A549 (cell line): ENCODE data around the gene SYNCRIP. TPM values are rescaled to one million over a fixed set of nuclear protein-coding genes. Genes with fewer than 3 reads are reported as not detected.

Experiments used
- ATAC-seq, 2 experiments: fragments of 200-7000 bp in 1 of 2; fragments of >200 bp in 1 of 2; cut with Nextera tagmentation in 1 of 2; cut with Tn5 transposase in 1 of 2; 3 replicates each; pipeline versions ENCODE4 v1.8.0 to v1.9.1; 2018 to 2020; ENCODE audit warnings: mild to moderate bottlenecking in 1 of 2, moderate library complexity in 1 of 2
- CTCF ChIA-PET: fragments of 300-600 bp; sonication (Branson Sonifier 250); formaldehyde crosslinking; extraction: SDS; loops from one replicate; lab custom pipeline; 2021; ENCODE audit warnings: antibody characterized with exemption, inconsistent platforms; lab: Yijun Ruan, JAX
- POLR2A ChIA-PET: fragments of 350-600 bp; formaldehyde crosslinking; extraction: SDS; loops from one replicate; lab custom pipeline; 2021; ENCODE audit warnings: antibody characterized with exemption, inconsistent platforms; lab: Yijun Ruan, JAX
- DNase-seq, 2 experiments: peaks; one replicate each; pipeline versions ENCODE4 v3.0.0 to v3.0.0-alpha.2; 2011 to 2016; ENCODE audit warnings: low read depth in 1 of 2, low spot score in 1 of 2
- FAIRE-seq: peaks from 2 replicates; lab custom pipeline; 2011; peaks lifted over from hg19 to GRCh38; lab: Jason Lieb, UNC
- H3K27ac ChIP-seq, 2 experiments: fragments of >200 bp; sonication (Bioruptor Twin); formaldehyde crosslinking; 3 replicates each; pipeline ENCODE4 v1.5.1; 2016 to 2017
- H3K4me1 ChIP-seq: fragments of >200 bp; sonication (Bioruptor Twin); formaldehyde crosslinking; 3 replicates; pipeline ENCODE4 v1.6.1; 2016
- H3K4me2 ChIP-seq: fragments of >200 bp; sonication (Bioruptor Twin); formaldehyde crosslinking; 3 replicates; pipeline ENCODE4 v1.6.1; 2016
- H3K4me3 ChIP-seq: fragments of >200 bp; sonication (Bioruptor Twin); formaldehyde crosslinking; 3 replicates; pipeline ENCODE4 v1.5.1; 2016
- H3K9me3 ChIP-seq: fragments of >200 bp; sonication (Bioruptor Twin); formaldehyde crosslinking; 3 replicates; pipeline ENCODE4 v1.6.1; 2016
- ATOH8 ChIP-seq: fragments of 250-450 bp; sonication (Bioruptor Pico); IDR thresholded peaks from 2 replicates; pipeline ENCODE4 v1.5.0; 2020; ENCODE audit warnings: low read depth, mild to moderate bottlenecking, moderate library complexity
- CHD2 ChIP-seq: fragments of 150-350 bp; IDR thresholded peaks from 2 replicates; pipeline ENCODE4 v1.6.1; 2014; ENCODE audit warnings: low read length; ENCODE audit not compliant: partially characterized antibody
- ESRRA ChIP-seq: fragments of 150-350 bp; IDR thresholded peaks from 2 replicates; pipeline ENCODE4 v1.6.1; 2014; ENCODE audit warnings: mild to moderate bottlenecking, low read length, borderline replicate concordance
- FOSB ChIP-seq: fragments of 250-450 bp; sonication (Bioruptor Pico); IDR thresholded peaks from 2 replicates; pipeline ENCODE4 v1.5.0; 2020; ENCODE audit warnings: mild to moderate bottlenecking, moderate library complexity
- HDAC2 ChIP-seq: fragments of 200-600 bp; sonication (generic); IDR thresholded peaks from 2 replicates; pipeline ENCODE4 v1.6.1; 2016
- HES2 ChIP-seq: fragments of >200 bp; sonication (Bioruptor Twin); formaldehyde crosslinking; IDR thresholded peaks from 2 replicates; pipeline ENCODE4 v1.6.1; 2016
- HEYL ChIP-seq: fragments of 250-450 bp; sonication (Bioruptor Pico); IDR thresholded peaks from 2 replicates; pipeline ENCODE4 v1.8.0; 2021; ENCODE audit warnings: mild to moderate bottlenecking, moderate library complexity
- HOXA7 ChIP-seq: fragments of 250-450 bp; sonication (Bioruptor Pico); IDR thresholded peaks from 2 replicates; pipeline ENCODE4 v1.5.0; 2020; ENCODE audit warnings: mild to moderate bottlenecking, moderate library complexity
- HOXB13 ChIP-seq: fragments of 250-450 bp; sonication (Bioruptor Pico); IDR thresholded peaks from 2 replicates; pipeline ENCODE4 v1.5.0; 2020; ENCODE audit warnings: low read depth, mild to moderate bottlenecking, moderate library complexity
- HOXB5 ChIP-seq: fragments of 250-450 bp; sonication (Bioruptor Pico); IDR thresholded peaks from 2 replicates; pipeline ENCODE4 v1.5.0; 2020; ENCODE audit warnings: mild to moderate bottlenecking, moderate library complexity
- JUNB ChIP-seq: fragments of >200 bp; sonication (Bioruptor Twin); formaldehyde crosslinking; IDR thresholded peaks from 2 replicates; pipeline ENCODE4 v1.6.1; 2016
- KDM5A ChIP-seq: fragments of 200-600 bp; sonication (generic); IDR thresholded peaks from 2 replicates; pipeline ENCODE4 v1.6.1; 2016; ENCODE audit warnings: antibody characterized with exemption, mild to moderate bottlenecking
- MYC ChIP-seq: IDR thresholded peaks from 2 replicates; pipeline ENCODE4 v1.6.1; 2012; ENCODE audit warnings: mild to moderate bottlenecking, inconsistent platforms, low read length, improper control_type of control experiment, borderline replicate concordance
- NPAS2 ChIP-seq: fragments of 250-450 bp; sonication (Bioruptor Pico); IDR thresholded peaks from 2 replicates; pipeline ENCODE4 v1.8.0; 2022; ENCODE audit warnings: mild to moderate bottlenecking, moderate library complexity, borderline replicate concordance
- PHF8 ChIP-seq: fragments of 200-600 bp; sonication (generic); IDR thresholded peaks from 2 replicates; pipeline ENCODE4 v1.6.1; 2016; ENCODE audit warnings: low read depth, mild to moderate bottlenecking, antibody characterized with exemption, moderate library complexity, borderline replicate concordance
- POLR2A ChIP-seq: IDR thresholded peaks from 2 replicates; pipeline ENCODE4 v1.6.1; 2012; ENCODE audit warnings: mild to moderate bottlenecking, low read length
- POLR2AphosphoS2 ChIP-seq: conservative IDR thresholded peaks from 2 replicates; pipeline ENCODE4 v1.6.1; 2012; ENCODE audit warnings: low read length, improper control_type of control experiment, inconsistent platforms
- RAD21 ChIP-seq, 2 experiments: fragments of >200 bp in 1 of 2; sonication (Bioruptor Twin) in 1 of 2; formaldehyde crosslinking in 1 of 2; IDR thresholded peaks in 1 of 2; conservative IDR thresholded peaks in 1 of 2; 2 replicates in 1 of 2; 3 replicates in 1 of 2; pipeline ENCODE4 v1.6.1; 2012 to 2018; ENCODE audit warnings: inconsistent platforms in 1 of 2
- RARB ChIP-seq: fragments of 250-450 bp; sonication (Bioruptor Pico); IDR thresholded peaks from 2 replicates; pipeline ENCODE4 v1.8.0; 2021; ENCODE audit warnings: mild to moderate bottlenecking, moderate library complexity
- RCOR1 ChIP-seq: fragments of 150-350 bp; IDR thresholded peaks from 2 replicates; pipeline ENCODE4 v1.6.1; 2014; ENCODE audit warnings: antibody characterized with exemption, low read length, low read depth
- RFX5 ChIP-seq: fragments of 450-650 bp; IDR thresholded peaks from 2 replicates; pipeline ENCODE4 v1.7.1; 2014; ENCODE audit warnings: antibody characterized with exemption, mild to moderate bottlenecking, moderate library complexity
- SMC3 ChIP-seq: fragments of >200 bp; sonication (Bioruptor Twin); formaldehyde crosslinking; IDR thresholded peaks from 3 replicates; pipeline ENCODE4 v1.6.1; 2018; ENCODE audit warnings: inconsistent platforms
- SREBF2 ChIP-seq: fragments of 450-650 bp; IDR thresholded peaks from 2 replicates; pipeline ENCODE4 v1.6.1; 2014; ENCODE audit warnings: mild to moderate bottlenecking, moderate library complexity
- TFCP2L1 ChIP-seq: fragments of 250-450 bp; sonication (Bioruptor Pico); IDR thresholded peaks from 2 replicates; pipeline ENCODE4 v1.5.0; 2021; ENCODE audit warnings: mild to moderate bottlenecking
- WGBS: methylation state at CpG from one replicate; pipeline ENCODE4 v1.1.6; 2017; ENCODE audit errors: missing lambda C conversion rate; 5-methylcytosine and 5-hydroxymethylcytosine counted together
- polyA plus RNA-seq, 4 experiments: library from polyadenylated mRNA; depleted of rRNA in 3 of 4; stranded (reverse); fragments of >200 nt; fragmentation: RNase III in 1 of 4; extraction: RNeasy Plus Mini Kit Qiagen cat#74134 plus additional on column Dnase treatment in 1 of 4; gene quantifications; 2 replicates in 3 of 4; 3 replicates in 1 of 4; pipeline ENCODE4 v1.2.3, GENCODE V29; 2011 to 2017
- TF ChIP-seq, protein P1 (sequence below): IDR thresholded peaks from 2 replicates; pipeline ENCODE4 v1.6.1; 2012
- TF ChIP-seq, protein P2 (sequence below): fragments of 150-350 bp; IDR thresholded peaks from 2 replicates; pipeline ENCODE4 v1.6.1; 2014; ENCODE audit warnings: low read depth, mild to moderate bottlenecking, low read length

SYNCRIP gene
- polyA plus RNA-seq, 2 of the 4 experiments (the other 2 are of a cell fraction), result 47.5 to 102 TPM

- TF ChIP-seq, protein P1, sequence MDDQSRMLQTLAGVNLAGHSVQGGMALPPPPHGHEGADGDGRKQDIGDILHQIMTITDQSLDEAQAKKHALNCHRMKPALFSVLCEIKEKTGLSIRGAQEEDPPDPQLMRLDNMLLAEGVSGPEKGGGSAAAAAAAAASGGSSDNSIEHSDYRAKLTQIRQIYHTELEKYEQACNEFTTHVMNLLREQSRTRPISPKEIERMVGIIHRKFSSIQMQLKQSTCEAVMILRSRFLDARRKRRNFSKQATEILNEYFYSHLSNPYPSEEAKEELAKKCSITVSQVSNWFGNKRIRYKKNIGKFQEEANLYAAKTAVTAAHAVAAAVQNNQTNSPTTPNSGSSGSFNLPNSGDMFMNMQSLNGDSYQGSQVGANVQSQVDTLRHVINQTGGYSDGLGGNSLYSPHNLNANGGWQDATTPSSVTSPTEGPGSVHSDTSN, result no peak
- TF ChIP-seq MYC (no peak), KDM5A (no peak), ATOH8 (no peak), CHD2 (no peak), POLR2A (no peak), PHF8 (no peak), JUNB (no peak), HOXB5 (no peak), RFX5 (no peak), ESRRA (no peak), HEYL (CRISPR knock-in tag) (no peak), HDAC2 (no peak), RCOR1 (no peak), RAD21 (conservative IDR thresholded peaks at IDR 0.05 in 1 of 2, IDR thresholded peaks at IDR 0.05 in 1 of 2) (no peak), TFCP2L1 (CRISPR knock-in tag) (no peak)
- TF ChIP-seq, protein P2, sequence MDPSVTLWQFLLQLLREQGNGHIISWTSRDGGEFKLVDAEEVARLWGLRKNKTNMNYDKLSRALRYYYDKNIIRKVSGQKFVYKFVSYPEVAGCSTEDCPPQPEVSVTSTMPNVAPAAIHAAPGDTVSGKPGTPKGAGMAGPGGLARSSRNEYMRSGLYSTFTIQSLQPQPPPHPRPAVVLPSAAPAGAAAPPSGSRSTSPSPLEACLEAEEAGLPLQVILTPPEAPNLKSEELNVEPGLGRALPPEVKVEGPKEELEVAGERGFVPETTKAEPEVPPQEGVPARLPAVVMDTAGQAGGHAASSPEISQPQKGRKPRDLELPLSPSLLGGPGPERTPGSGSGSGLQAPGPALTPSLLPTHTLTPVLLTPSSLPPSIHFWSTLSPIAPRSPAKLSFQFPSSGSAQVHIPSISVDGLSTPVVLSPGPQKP, result no peak
Observed at GRCh38 chr6:85674604-85675003, 31.9 kb upstream of the SYNCRIP start (continued).

DNA sequence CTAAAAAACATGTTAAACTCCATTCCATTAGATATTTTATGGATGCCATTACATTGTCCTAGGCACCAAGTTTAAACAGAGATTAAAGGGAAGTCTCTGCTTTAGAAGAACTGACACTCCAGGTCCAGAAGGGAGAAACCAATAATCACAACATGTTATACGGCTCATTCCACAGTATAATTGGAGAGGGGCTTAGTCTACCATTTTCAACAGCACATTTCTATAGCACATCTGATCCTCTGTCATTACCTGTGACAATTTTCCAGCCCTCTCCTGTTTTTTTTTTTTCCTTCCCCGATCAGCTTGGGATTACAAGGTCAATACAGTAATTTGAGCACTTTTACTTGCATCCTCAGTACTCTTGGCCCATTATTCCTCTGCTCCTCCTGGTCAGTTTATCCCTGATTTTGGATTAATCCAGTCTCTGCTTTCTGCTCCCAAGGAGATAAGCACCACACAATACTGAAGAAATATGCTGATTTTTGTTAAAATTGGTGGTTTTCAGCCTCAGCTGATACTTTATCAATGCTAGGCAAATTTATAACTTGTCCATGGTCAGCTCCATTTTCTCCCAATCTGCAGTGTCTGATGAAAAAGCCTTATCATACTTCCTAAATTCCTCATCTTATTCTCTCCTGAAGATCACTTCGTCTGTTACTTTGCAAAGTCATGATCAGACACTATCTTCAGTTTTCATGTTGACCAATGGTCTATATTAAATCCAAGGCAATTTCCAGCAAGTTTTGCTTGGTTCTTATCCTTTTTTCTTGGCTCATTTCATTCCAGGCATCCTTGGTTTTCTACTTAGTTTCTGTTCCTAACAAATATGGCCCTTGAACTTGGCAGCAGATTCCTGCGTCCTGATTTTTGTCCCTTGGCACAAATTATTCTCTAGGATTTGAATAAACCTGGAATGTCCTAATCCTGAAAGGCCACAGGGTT is 30.8 kb upstream of the SYNCRIP start:
- H3K4me2 ChIP-seq, result no peak overlapping the region
- ATAC-seq, result peak in 1 of 2 experiments; percentile 5; a peak in 1 of 6 replicates
- CTCF ChIA-PET, result no interaction called here

More for the DNA sequence above, 30.8 kb upstream of the SYNCRIP start:
- DNase-seq, result no peak
- Histone ChIP-seq H3K4me3 (no peak overlapping the region), H3K9me3 (no peaks in the 10 kb centered on the region), H3K27ac (no peak overlapping the region), H3K4me1 (peaks cover 38% of the 10 kb centered on the region; the same call in 2 of the 3 replicates)
- no peak for FAIRE-seq
- POLR2A ChIA-PET, result interaction anchor here (8.4 kb wide), 1 partner anchor 31 kb away, joined by 378 read pairs; the partner anchor contains the start of gene SYNCRIP
- WGBS, result 87% methylated on average over 4 of the region's 4 CpGs
- TF ChIP-seq SMC3 (no peak), FOSB (CRISPR knock-in tag) (peak; percentile 89; the same call in 1 of the 2 replicates), SREBF2 (no peak), TFCP2L1 (CRISPR knock-in tag) (peak; percentile 78; the same call in 1 of the 2 replicates), RARB (CRISPR knock-in tag) (peak; percentile 22; the same call in 1 of the 2 replicates), HOXA7 (CRISPR knock-in tag) (peak; percentile 84), HES2 (no peak), PHF8 (no peak), HOXB13 (no peak), POLR2AphosphoS2 (no peak; the same call in 1 of the 2 replicates), NPAS2 (CRISPR knock-in tag) (no peak)
